Measurements from ENCODE around the gene TMEM50B.

- TF ChIP-seq, protein P1, sequence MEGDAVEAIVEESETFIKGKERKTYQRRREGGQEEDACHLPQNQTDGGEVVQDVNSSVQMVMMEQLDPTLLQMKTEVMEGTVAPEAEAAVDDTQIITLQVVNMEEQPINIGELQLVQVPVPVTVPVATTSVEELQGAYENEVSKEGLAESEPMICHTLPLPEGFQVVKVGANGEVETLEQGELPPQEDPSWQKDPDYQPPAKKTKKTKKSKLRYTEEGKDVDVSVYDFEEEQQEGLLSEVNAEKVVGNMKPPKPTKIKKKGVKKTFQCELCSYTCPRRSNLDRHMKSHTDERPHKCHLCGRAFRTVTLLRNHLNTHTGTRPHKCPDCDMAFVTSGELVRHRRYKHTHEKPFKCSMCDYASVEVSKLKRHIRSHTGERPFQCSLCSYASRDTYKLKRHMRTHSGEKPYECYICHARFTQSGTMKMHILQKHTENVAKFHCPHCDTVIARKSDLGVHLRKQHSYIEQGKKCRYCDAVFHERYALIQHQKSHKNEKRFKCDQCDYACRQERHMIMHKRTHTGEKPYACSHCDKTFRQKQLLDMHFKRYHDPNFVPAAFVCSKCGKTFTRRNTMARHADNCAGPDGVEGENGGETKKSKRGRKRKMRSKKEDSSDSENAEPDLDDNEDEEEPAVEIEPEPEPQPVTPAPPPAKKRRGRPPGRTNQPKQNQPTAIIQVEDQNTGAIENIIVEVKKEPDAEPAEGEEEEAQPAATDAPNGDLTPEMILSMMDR (IDR thresholded peaks at IDR 0.05), result no peak
- no peak for TF ChIP-seq POLR2A (IDR thresholded peaks at IDR 0.05)
Measured at GRCh38 chr21:33470701-33471100, 9.1 kb downstream of the TMEM50B start.

All from uterus (tissue), 2 donors.